ENCODE data around the gene GTF2H1.

DNA sequence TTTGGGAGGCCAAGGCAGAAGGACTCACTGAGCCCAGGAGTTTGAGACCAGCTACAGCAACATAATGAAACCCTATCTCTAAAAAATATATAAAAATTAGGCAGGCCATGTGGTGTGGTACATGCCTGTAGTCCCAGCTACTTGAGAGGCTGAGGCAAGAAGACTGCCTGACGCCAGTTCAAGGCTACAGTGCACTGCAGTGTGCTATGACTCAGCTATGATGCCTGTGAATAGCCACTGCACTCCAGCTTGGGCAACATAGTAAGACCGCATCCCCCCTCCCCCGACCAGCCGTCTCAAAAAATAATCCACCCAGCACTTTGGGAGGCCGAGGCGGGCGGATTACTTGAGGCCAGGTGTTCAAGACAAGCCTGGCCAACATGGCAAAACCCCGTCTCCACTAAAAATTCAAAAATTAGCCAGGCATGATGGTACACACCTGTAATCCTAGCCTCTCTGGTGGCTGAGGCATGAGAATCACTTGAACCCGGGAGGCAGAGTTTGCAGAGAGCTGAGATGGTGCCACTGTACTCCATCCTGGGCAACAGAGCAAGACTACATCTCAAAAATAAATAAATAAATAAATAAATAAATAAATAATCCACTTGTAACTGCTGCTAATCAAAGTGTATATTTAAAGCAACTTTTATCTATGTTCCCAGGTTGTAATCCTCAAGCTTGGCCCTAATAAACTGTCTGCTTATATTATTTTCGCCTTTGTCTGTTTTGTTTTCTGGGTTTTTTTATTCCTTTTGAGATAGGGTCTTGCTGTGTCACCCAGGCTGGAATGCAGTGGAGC lies 8.2 kb upstream of the GTF2H1 start:
- TF ChIP-seq POLR2A (IDR thresholded peaks at IDR 0.05), result no peak
- TF ChIP-seq, protein P1, sequence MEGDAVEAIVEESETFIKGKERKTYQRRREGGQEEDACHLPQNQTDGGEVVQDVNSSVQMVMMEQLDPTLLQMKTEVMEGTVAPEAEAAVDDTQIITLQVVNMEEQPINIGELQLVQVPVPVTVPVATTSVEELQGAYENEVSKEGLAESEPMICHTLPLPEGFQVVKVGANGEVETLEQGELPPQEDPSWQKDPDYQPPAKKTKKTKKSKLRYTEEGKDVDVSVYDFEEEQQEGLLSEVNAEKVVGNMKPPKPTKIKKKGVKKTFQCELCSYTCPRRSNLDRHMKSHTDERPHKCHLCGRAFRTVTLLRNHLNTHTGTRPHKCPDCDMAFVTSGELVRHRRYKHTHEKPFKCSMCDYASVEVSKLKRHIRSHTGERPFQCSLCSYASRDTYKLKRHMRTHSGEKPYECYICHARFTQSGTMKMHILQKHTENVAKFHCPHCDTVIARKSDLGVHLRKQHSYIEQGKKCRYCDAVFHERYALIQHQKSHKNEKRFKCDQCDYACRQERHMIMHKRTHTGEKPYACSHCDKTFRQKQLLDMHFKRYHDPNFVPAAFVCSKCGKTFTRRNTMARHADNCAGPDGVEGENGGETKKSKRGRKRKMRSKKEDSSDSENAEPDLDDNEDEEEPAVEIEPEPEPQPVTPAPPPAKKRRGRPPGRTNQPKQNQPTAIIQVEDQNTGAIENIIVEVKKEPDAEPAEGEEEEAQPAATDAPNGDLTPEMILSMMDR (IDR thresholded peaks at IDR 0.05), result no peak
